GM20000 (cell line): ENCODE results near the gene PSEN1.

Source experiments
- DNase-seq: peaks from one replicate; pipeline ENCODE4 v3.0.0; 2012; ENCODE audit warnings: low spot score
- CTCF ChIP-seq: IDR thresholded peaks from 2 replicates; pipeline ENCODE4 v1.5.1; 2012; ENCODE audit warnings: mild to moderate bottlenecking, control low read depth; ENCODE audit errors: extremely low read depth, missing control alignments

Gene PSEN1

GRCh38 chr14:73249564-73250316 is 113.4 kb downstream of the PSEN1 start:
- no peak for DNase-seq
- no peak for TF ChIP-seq CTCF

- no peak for DNase-seq
- no peak for TF ChIP-seq CTCF
Measured at GRCh38 chr14:73250317-73250713, 114.0 kb downstream of the PSEN1 start.

GRCh38 chr14:73250781-73251500 is 114.6 kb downstream of the PSEN1 start:
- no peak for TF ChIP-seq CTCF
- DNase-seq: no peak

GRCh38 chr14:73251516-73252215 is 115.4 kb downstream of the PSEN1 start:
- no peak for TF ChIP-seq CTCF
- no peak for DNase-seq

GRCh38 chr14:73252491-73253322 is 116.4 kb downstream of the PSEN1 start:
- TF ChIP-seq CTCF: no peak
- no peak for DNase-seq

- no peak for DNase-seq
- TF ChIP-seq CTCF: no peak
Measured at GRCh38 chr14:73253323-73253610, 117.0 kb downstream of the PSEN1 start.
